Heart left ventricle (tissue), 13 donors: ENCODE results near the gene BORCS5.

Source experiments
- CTCF ChIP-seq, 12 donors: fragments of 200-600 bp; sonication (generic) in 4 of 12; IDR thresholded peaks; one replicate each; pipeline versions ENCODE4 v1.5.0 to v1.8.0; 2018 to 2022; ENCODE audit warnings: antibody characterized with exemption in 12 of 12, mild to moderate bottlenecking in 5 of 12
- POLR2A ChIP-seq, 2 donors: fragments of 450-650 bp; IDR thresholded peaks; one replicate each; pipeline ENCODE4 v1.6.1; 2017; ENCODE audit warnings: antibody characterized with exemption in 2 of 2, mild to moderate bottlenecking in 2 of 2, moderate library complexity in 2 of 2
- donor health status: ischemic (EF 13 %, LVEDD 7.1; RV severe dilation, severe dysfunction).
- donor health status: DM: no; HTN: yes; CAD: no.
- donor health status: DM: no; HTN: no; CAD: no.
- donor health status: ischemic (EF 25% LVEDD 6.9; RV normal size, moderate dysfunction).
- donor health status: ischemic (EF 25% LVEDD 5.7; RV mildly dilated, moderate dysfunction).
- donor health status: ischemic (EF 35%, LVEDD 5.7; RV mildly dilated, moderate dysfunction).
- donor health status: nonischemic (EF 11% LVEDD 7.7; RV severe dilation, severe dysfunction).
- donor health status: DM: yes; HTN: yes; CAD: no.
- donor health status: PGD.
- donor health status: ischemic (EF 29% LVEDD 5.4; RV normal size, mild dysfunction).
- donor health status: nonischemic (EF 23%, LVEDD 6.1; RV moderate dilation, normal function).

GRCh38 chr12:12379831-12380730, 23.2 kb downstream of the BORCS5 start:
- no peak for TF ChIP-seq CTCF (IDR thresholded peaks at IDR 0.05)
- TF ChIP-seq POLR2A (IDR thresholded peaks at IDR 0.05) = no peak
